CD14-positive monocyte (primary cell): ENCODE measurements around the gene ADGRG1. TPM values are rescaled to one million over a fixed set of nuclear protein-coding genes. Genes with fewer than 3 reads are reported as not detected.

ENCODE experiments used
- DNase-seq, 3 donors: peaks; one replicate each; pipeline ENCODE4 v3.0.0-alpha.2; 2011 to 2022
- H2AFZ ChIP-seq: 2 replicates; pipeline ENCODE4 v1.6.0; 2012; ENCODE audit warnings: mild to moderate bottlenecking, low read depth, low read length, inconsistent platforms; ENCODE audit not compliant: insufficient read depth, poor library complexity, severe bottlenecking
- H3K27ac ChIP-seq, 2 donors: 1 replicate in 1 of 2; 2 replicates in 1 of 2; pipeline ENCODE4 v1.5.1; 2012 to 2013; ENCODE audit warnings: low read length in 2 of 2, control low read depth in 1 of 2, inconsistent platforms in 1 of 2, low read depth in 1 of 2, mild to moderate bottlenecking in 1 of 2
- H3K27me3 ChIP-seq, 2 donors: one replicate each; pipeline versions ENCODE4 v1.6.0 to v1.6.1; 2011 to 2013; ENCODE audit warnings: low read length in 2 of 2; ENCODE audit not compliant: control insufficient read depth in 2 of 2, insufficient read depth in 2 of 2
- H3K36me3 ChIP-seq, 2 donors: replicated peaks in 1 of 2; 1 replicate in 1 of 2; 2 replicates in 1 of 2; pipeline versions ENCODE4 v1.5.1 to v1.6.1; 2012 to 2013; ENCODE audit warnings: low read length in 2 of 2, control low read depth in 1 of 2, inconsistent platforms in 1 of 2, mild to moderate bottlenecking in 1 of 2; ENCODE audit not compliant: insufficient read depth in 2 of 2, control insufficient read depth in 1 of 2
- H3K4me1 ChIP-seq, 2 donors: 1 replicate in 1 of 2; 2 replicates in 1 of 2; pipeline versions ENCODE4 v1.5.1 to v1.6.1; 2012 to 2013; ENCODE audit warnings: low read length in 2 of 2, control low read depth in 1 of 2, inconsistent platforms in 1 of 2, mild to moderate bottlenecking in 1 of 2, moderate library complexity in 1 of 2; ENCODE audit not compliant: insufficient read depth in 2 of 2, control insufficient read depth in 1 of 2
- H3K4me2 ChIP-seq: replicated peaks from 2 replicates; pipeline ENCODE3; 2012; ENCODE audit warnings: low read length, moderate library complexity, mild to moderate bottlenecking; ENCODE audit not compliant: poor library complexity, severe bottlenecking; ENCODE audit errors: extremely low read depth
- H3K4me3 ChIP-seq, 3 experiments: fragments of 200-600 bp in 1 of 3; sonication (generic) in 1 of 3; replicated peaks in 1 of 3; 1 replicate in 2 of 3; 2 replicates in 1 of 3; pipeline ENCODE4 v1.5.1; 2011 to 2013; ENCODE audit warnings: low read length in 3 of 3, mild to moderate bottlenecking in 3 of 3, control low read depth in 2 of 3, low read depth in 2 of 3, inconsistent platforms in 1 of 3, moderate library complexity in 1 of 3
- H3K79me2 ChIP-seq: 2 replicates; pipeline ENCODE4 v1.6.0; 2012; ENCODE audit warnings: mild to moderate bottlenecking, control low read depth, inconsistent platforms, low read length, moderate library complexity; ENCODE audit not compliant: insufficient read depth
- H3K9ac ChIP-seq: 2 replicates; pipeline ENCODE4 v1.6.0; 2017; ENCODE audit warnings: low read length, mild to moderate bottlenecking; ENCODE audit not compliant: insufficient read depth, poor library complexity, severe bottlenecking
- H3K9me3 ChIP-seq, 2 donors: replicated peaks in 1 of 2; 1 replicate in 1 of 2; 2 replicates in 1 of 2; pipeline versions ENCODE4 v1.5.1 to v1.6.1; 2012 to 2013; ENCODE audit warnings: low read length in 2 of 2, control low read depth in 1 of 2; ENCODE audit not compliant: control insufficient read depth in 1 of 2, insufficient read depth in 1 of 2
- H4K20me1 ChIP-seq: 2 replicates; pipeline ENCODE4 v1.6.0; 2012; ENCODE audit warnings: mild to moderate bottlenecking, low read length, control low read depth, moderate library complexity; ENCODE audit not compliant: insufficient read depth
- H3K27ac Mint-ChIP-seq, 7 donors: one replicate each; pipeline ENCODE4 v1.8.0; 2020; ENCODE audit warnings: mild to moderate bottlenecking in 7 of 7, mixed read lengths in 7 of 7, moderate library complexity in 6 of 7, inconsistent platforms in 2 of 7
- H3K27me3 Mint-ChIP-seq, 3 donors: one replicate each; pipeline ENCODE4 v1.8.0; 2021 to 2022; ENCODE audit warnings: low read depth in 3 of 3, mild to moderate bottlenecking in 3 of 3, mixed read lengths in 3 of 3, moderate library complexity in 3 of 3, inconsistent platforms in 1 of 3
- H3K36me3 Mint-ChIP-seq, 2 donors: one replicate each; pipeline ENCODE4 v1.8.0; 2020; ENCODE audit warnings: mixed read lengths in 2 of 2, inconsistent platforms in 1 of 2, mild to moderate bottlenecking in 1 of 2
- H3K4me1 Mint-ChIP-seq: one replicate; pipeline ENCODE4 v1.8.0; 2020; ENCODE audit warnings: mild to moderate bottlenecking, mixed read lengths
- H3K4me3 Mint-ChIP-seq, 2 donors: one replicate each; pipeline ENCODE4 v1.8.0; 2020; ENCODE audit warnings: mild to moderate bottlenecking in 2 of 2, mixed read lengths in 2 of 2, moderate library complexity in 1 of 2
- H3K9me3 Mint-ChIP-seq, 7 donors: one replicate each; pipeline ENCODE4 v1.8.0; 2020 to 2022; ENCODE audit warnings: mixed read lengths in 7 of 7, mild to moderate bottlenecking in 6 of 7, moderate library complexity in 6 of 7, inconsistent platforms in 2 of 7
- WGBS: methylation state at CpG from one replicate; pipeline ENCODE4 v1.1.5; 2013; ENCODE audit warnings: missing lambda C conversion rate; ENCODE audit not compliant: insufficient coverage; 5-methylcytosine and 5-hydroxymethylcytosine counted together
- intact Hi-C, 2 donors: fragments of 100-400 bp; cut with micrococcal nuclease; formaldehyde crosslinking; loops; one replicate each; pipeline versions ENCODE4 v1.15.0 to v1.15.1; 2023
- polyA plus RNA-seq, 3 donors: library from polyadenylated mRNA; depleted of rRNA in 1 of 3; unstranded in 2 of 3; stranded (reverse) in 1 of 3; fragments of 300-500 nt in 2 of 3; fragments of >200 nt in 1 of 3; fragmentation: Illumina TruSeq in 2 of 3; gene quantifications; 1 replicate in 2 of 3; 2 replicates in 1 of 3; pipeline ENCODE4 v1.2.3, GENCODE V29; 2012 to 2021
- TF ChIP-seq, protein P1 (sequence below): fragments of 200-600 bp; IDR thresholded peaks from one replicate; pipeline ENCODE4 v1.8.0; 2022; ENCODE audit warnings: antibody characterized with exemption, mild to moderate bottlenecking

ADGRG1 gene
- polyA plus RNA-seq, 3 donors: 0.07 to 0.39 (median 0.08) TPM

DNA sequence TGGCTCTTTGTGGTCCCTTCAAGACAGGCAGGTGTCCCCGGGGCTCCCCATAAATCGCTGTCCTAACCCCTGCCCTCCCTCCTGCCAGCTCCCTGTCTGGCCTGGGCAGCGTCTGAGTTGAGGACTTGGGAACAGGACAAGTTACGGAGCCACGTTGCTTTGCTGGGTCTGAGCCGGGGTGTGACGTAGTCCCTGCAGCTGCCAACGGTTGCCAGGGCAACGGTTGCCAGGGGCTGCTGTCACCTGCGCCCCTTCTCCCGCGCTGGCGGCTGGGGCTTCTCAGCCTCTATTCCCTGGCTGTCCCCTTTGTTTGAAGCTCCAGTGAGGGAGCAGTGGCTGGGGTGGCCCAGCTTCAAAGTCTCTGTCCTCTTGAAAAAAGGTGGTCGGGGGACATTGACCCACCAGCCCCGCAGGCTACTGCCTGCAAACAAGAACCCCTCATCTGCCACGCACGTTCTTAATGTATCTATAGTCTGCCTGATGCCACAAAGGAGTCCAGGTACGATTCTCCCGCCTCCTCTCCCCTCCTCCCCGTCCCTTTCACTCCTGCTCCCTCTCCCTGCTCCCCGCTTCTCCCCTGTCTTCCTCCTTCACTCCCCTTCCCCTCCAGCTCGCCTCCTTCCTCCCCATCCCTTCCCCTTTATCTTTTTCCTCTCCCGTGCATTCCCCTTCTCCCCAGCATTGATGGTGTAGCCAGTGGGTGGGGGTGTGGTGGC, 10.9 kb downstream of the ADGRG1 start:
- no peaks in the 10 kb centered on the region for H3K79me2 ChIP-seq
- H3K27me3 ChIP-seq: peaks cover 0 to 69% of the 10 kb centered on the region in 2 donors
- DNase-seq: no peak
- no peak overlapping the region for H3K27ac ChIP-seq
- no peak overlapping the region for H3K9ac ChIP-seq
- H3K4me1 ChIP-seq: peaks cover 3 to 6% of the 10 kb centered on the region in 2 donors
- H2AFZ ChIP-seq: no peak overlapping the region
- H3K36me3 ChIP-seq: no peaks in the 10 kb centered on the region
- Mint-ChIP-seq H3K9me3 (peaks cover 0 to 3% (median 0%) of the 10 kb centered on the region in 7 donors), H3K4me1 (peaks cover 13% of the 10 kb centered on the region), H3K27ac (peak overlapping the region in 1 of 7 donors; percentile 60), H3K4me3 (peak overlapping the region in 1 of 2 donors; percentile 26), H3K27me3 (peaks cover 39 to 75% (median 44%) of the 10 kb centered on the region in 3 donors), H3K36me3 (no peaks in the 10 kb centered on the region)
- no peak overlapping the region for H3K4me2 ChIP-seq
- WGBS: 49% methylated on average over 18 of the region's 23 CpGs
- no peaks in the 10 kb centered on the region for H3K9me3 ChIP-seq
- TF ChIP-seq, protein P1, sequence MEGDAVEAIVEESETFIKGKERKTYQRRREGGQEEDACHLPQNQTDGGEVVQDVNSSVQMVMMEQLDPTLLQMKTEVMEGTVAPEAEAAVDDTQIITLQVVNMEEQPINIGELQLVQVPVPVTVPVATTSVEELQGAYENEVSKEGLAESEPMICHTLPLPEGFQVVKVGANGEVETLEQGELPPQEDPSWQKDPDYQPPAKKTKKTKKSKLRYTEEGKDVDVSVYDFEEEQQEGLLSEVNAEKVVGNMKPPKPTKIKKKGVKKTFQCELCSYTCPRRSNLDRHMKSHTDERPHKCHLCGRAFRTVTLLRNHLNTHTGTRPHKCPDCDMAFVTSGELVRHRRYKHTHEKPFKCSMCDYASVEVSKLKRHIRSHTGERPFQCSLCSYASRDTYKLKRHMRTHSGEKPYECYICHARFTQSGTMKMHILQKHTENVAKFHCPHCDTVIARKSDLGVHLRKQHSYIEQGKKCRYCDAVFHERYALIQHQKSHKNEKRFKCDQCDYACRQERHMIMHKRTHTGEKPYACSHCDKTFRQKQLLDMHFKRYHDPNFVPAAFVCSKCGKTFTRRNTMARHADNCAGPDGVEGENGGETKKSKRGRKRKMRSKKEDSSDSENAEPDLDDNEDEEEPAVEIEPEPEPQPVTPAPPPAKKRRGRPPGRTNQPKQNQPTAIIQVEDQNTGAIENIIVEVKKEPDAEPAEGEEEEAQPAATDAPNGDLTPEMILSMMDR: no peak
- intact Hi-C loops: no loop called here
- no peak overlapping the region for H3K4me3 ChIP-seq
- H4K20me1 ChIP-seq: no peaks in the 10 kb centered on the region

DNA sequence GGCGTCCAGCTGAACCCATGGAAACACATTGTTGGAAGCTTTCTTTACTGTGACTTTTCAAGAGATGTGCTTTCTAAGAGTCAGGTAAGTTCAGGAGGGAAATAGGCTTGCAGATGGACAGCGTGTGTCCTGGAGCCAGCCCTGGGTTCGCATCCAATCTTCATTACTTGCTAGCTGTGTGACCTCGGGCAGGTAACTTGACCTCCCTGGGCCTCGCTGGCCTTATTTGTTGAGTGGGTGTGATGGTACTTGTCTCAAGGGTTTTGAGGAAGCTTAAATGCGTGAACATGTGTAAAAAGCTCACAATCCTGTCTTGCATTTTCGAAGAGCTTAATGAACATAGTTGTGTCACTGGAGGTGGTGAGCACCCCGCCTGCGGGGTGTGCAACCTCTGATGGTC, 11.8 kb downstream of the ADGRG1 start:
- Mint-ChIP-seq H3K4me1 (peaks cover 13% of the 10 kb centered on the region), H3K36me3 (no peaks in the 10 kb centered on the region), H3K27me3 (peaks cover 35 to 73% (median 41%) of the 10 kb centered on the region in 3 donors), H3K27ac (no peak overlapping the region), H3K9me3 (peaks cover 0 to 3% (median 0%) of the 10 kb centered on the region in 7 donors), H3K4me3 (peak overlapping the region in 1 of 2 donors; percentile 9)
- Histone ChIP-seq H3K9me3 (no peaks in the 10 kb centered on the region), H3K4me2 (no peak overlapping the region), H3K79me2 (no peaks in the 10 kb centered on the region), H3K4me3 (no peak overlapping the region), H3K27me3 (peaks cover 0 to 74% of the 10 kb centered on the region in 2 donors), H3K27ac (no peak overlapping the region), H3K9ac (no peak overlapping the region), H4K20me1 (no peaks in the 10 kb centered on the region), H3K36me3 (no peaks in the 10 kb centered on the region), H2AFZ (no peak overlapping the region), H3K4me1 (peaks cover 3 to 6% of the 10 kb centered on the region in 2 donors)
- intact Hi-C loops: no loop called here
- 83% methylated on average over 7 of the region's 9 CpGs for WGBS
- no peak for DNase-seq
- TF ChIP-seq, protein P1: no peak
